AG09309 (cell line): Measurements from ENCODE around the gene SFMBT2.

Experiments
- DNase-seq: peaks from one replicate; pipeline ENCODE4 v3.0.0-alpha.2; 2010; ENCODE audit warnings: low read depth
- H3K4me3 ChIP-seq: 2 replicates; pipeline ENCODE4 v1.5.1; 2011; ENCODE audit warnings: mild to moderate bottlenecking, low read depth, low read length, moderate library complexity; ENCODE audit not compliant: control insufficient read depth
- CTCF ChIP-seq: IDR thresholded peaks from 2 replicates; pipeline ENCODE4 v1.5.1; 2011; ENCODE audit warnings: mild to moderate bottlenecking, low read depth, low read length, inconsistent platforms; ENCODE audit not compliant: insufficient read depth, control insufficient read depth; ENCODE audit errors: missing control alignments

SFMBT2 gene

GRCh38 chr10:7235376-7235775 is 175.5 kb downstream of the SFMBT2 start:
- TF ChIP-seq CTCF: no peak
- no peak for DNase-seq
- H3K4me3 ChIP-seq: no peak overlapping the region

GRCh38 chr10:7234109-7234508 is 176.7 kb downstream of the SFMBT2 start:
- no peak for DNase-seq
- no peak overlapping the region for H3K4me3 ChIP-seq
- no peak for TF ChIP-seq CTCF

- TF ChIP-seq CTCF: no peak
- H3K4me3 ChIP-seq: no peak overlapping the region
- DNase-seq: no peak
These were observed 177.4 kb downstream of the SFMBT2 start for GRCh38 chr10:7233259-7233991.

GRCh38 chr10:7231509-7232414 is 179.1 kb downstream of the SFMBT2 start:
- TF ChIP-seq CTCF: no peak

GRCh38 chr10:7230951-7231350 is 179.9 kb downstream of the SFMBT2 start:
- no peak for DNase-seq
- TF ChIP-seq CTCF: no peak
- H3K4me3 ChIP-seq: no peak overlapping the region

More at GRCh38 chr10:7231509-7232414, 179.1 kb downstream of the SFMBT2 start:
- no peak overlapping the region for H3K4me3 ChIP-seq
- DNase-seq: no peak

GRCh38 chr10:7230036-7230435 is 180.8 kb downstream of the SFMBT2 start:
- H3K4me3 ChIP-seq: no peak overlapping the region
- DNase-seq: no peak
- no peak for TF ChIP-seq CTCF
